ENCODE measurements around the gene CCDC54.

DNA sequence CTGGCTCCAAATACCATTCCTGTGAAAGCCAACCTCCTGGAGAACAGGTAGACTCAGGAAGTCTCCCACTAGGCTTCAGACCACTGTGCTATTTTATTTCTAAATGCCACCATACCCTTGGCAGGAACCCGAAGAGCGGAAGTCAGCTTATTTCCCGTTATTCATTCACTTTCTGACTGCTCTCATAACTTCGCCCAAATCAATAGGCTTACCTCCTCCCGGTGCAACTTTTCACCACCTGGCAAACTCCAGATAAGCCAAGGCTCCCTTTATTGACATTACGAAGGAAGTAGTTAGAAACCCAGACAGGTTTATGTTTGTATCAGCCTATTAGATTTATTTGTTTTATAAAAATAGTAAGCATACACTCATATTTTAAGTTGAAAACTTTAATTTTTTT is 3.3 kb upstream of the CCDC54 start:
- TF ChIP-seq EP300 (IDR thresholded peaks at IDR 0.05) (no peak), POLR2AphosphoS5 (IDR thresholded peaks at IDR 0.05) (no peak), CTCF (IDR thresholded peaks at IDR 0.05) (no peak), POLR2A (IDR thresholded peaks at IDR 0.05) (no peak)

All from stomach (tissue), 4 donors.